Fibroblast of skin of left quadriceps (primary cell): Measurements from ENCODE around the gene UNC45A.
"Not testable (repeated sequence)": the region's sequence is repeated elsewhere in the genome, so short reads cannot be mapped to it uniquely, and the experiment has no call there.

Experiments
- DNase-seq, 2 experiments: peaks; one replicate each; pipeline ENCODE4 v3.0.0-alpha.2; 2013; ENCODE audit warnings: low read depth in 2 of 2

UNC45A gene

DNA sequence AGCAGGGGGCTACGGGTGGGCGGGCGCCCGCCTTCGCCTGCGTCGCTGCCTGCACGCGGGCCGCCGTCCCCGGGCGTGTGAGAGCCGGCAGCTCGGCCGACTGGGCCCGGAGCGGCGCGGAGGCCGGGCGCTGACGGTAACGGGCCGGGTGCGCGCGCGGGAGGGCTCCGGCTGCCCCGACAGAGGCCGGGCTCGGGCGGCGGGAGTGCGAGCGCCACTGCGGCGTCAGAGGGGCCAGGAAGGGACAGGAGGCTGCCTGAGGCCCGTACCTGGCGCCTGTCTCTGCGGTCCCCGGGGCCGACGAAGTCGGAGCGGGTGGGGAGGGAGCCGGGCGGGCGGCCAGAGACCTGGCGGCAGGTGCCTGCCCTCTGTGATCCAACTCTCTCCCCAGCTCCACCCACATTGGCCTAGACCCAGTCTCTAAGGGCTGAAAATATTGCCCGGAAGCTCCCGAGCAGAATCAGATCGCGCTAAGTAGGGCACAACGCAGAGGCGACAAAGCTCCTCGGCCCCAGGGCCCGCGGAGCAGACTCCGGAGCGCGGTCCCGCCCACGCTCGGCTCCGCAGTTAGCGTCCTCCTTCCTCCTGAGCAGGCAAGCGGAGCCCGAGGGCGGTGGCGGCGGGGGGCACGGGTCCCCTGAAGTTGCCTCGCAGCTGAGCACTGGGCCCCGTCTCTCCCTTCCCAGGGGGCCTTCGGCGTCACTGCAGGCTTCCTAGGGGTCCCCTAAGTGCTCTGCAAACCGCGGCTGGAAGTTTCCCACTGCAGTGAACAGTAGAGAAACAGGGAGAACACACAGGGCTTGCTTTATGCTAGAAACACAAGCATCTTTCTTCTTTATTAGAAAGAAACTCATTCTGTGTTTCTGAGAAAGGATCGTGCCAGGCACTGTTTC is 32.0 kb upstream of the UNC45A start, which contains the start of gene MAN2A2:
Gene MAN2A2, plus strand, starts transcription at position 463 of the 893 bp plus-strand sequence. CDS start 906 bp downstream, outside the sequence.
- DNase-seq: no peak

DNA sequence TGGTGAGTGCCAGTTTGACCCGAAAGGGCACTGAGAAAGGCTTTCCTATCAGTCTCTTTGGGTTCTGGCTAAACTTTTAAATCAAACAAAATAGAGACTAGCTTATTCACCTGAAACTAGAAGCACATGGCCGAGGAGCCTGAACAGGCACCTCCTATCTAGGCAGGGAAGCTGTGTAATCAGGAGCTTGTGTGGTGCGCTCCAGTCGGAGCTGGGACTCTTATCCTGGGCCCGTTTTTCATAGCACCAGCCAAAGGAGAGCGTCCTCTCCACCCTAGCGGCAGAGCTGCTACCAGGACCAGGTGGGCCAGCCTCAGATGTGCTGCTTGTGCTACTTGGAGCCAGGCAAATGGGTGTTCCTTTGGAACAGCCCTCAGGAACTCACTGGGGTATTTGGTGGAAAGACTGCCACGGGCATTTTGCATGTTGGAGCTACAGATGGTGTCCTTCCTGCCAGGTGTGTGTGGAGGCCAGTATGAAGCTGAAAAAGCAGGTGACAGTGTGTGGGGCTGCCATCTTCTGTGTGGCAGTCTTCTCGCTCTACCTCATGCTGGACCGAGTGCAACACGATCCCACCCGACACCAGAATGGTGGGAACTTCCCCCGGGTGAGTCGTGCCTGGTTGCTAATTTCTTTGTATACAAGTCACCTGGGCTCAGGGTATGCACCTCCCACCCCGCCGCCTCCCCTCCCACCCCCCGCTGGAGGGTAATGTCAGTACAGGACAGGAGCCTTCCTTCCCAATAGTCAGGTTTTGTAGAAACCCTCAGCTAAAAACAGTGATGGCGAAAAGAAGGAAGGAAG is 31.1 kb upstream of the UNC45A start:
- DNase-seq: no peak

GRCh38 chr15:90904746-90905145 is 30.3 kb upstream of the UNC45A start:
- no peak for DNase-seq

GRCh38 chr15:90905306-90906180 is 29.5 kb upstream of the UNC45A start:
- DNase-seq: no peak

- DNase-seq: no peak
These were observed 28.8 kb upstream of the UNC45A start for GRCh38 chr15:90906181-90906849.

DNA sequence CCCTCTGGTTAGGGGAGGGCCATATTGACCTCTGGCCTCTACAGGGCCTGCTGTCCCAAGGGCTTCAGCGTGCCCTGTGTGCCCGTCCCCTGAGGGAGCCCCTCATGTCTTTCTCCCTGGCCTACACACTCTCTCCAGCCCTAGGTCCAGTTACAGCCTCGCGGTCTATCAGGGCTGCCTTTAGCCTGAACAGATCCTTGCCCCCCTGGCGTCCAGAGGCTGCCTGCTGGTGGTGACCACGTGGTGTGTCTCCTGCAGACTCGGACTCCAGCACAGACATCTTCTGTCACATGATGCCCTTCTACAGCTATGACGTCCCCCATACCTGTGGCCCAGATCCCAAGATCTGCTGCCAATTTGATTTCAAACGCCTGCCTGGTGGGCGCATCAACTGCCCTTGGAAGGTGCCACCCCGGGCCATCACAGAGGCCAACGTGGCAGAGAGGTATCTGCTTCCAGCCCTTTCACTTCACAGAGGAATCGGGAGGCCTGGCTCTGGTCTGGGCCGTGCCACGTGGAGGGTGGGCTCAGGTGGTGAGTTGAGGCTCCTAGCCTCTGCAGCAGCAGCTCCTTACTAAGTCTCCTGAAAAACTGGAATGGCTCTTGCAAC is 27.9 kb upstream of the UNC45A start:
- DNase-seq: no peak

GRCh38 chr15:90907838-90908507 is 27.1 kb upstream of the UNC45A start:
- no peak for DNase-seq

GRCh38 chr15:90909449-90909848 is 25.6 kb upstream of the UNC45A start:
- DNase-seq: not testable (repeated sequence)

DNA sequence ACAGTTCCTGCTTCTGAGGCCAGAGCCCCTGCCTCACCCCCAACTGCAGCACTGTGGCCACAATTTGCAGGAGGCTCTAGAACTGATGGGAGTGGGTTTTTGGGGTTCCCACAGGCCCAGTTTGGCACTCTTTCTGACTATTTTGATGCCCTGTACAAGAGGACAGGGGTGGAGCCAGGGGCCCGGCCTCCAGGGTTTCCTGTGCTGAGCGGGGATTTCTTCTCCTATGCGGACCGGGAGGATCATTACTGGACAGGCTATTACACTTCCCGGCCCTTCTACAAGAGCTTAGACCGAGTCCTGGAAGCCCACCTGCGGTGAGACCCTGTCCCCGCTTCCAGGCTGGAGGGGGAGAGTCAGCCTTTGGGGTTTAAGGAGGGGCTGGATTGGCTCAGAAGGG is 25.1 kb upstream of the UNC45A start:
- DNase-seq: no peak

DNA sequence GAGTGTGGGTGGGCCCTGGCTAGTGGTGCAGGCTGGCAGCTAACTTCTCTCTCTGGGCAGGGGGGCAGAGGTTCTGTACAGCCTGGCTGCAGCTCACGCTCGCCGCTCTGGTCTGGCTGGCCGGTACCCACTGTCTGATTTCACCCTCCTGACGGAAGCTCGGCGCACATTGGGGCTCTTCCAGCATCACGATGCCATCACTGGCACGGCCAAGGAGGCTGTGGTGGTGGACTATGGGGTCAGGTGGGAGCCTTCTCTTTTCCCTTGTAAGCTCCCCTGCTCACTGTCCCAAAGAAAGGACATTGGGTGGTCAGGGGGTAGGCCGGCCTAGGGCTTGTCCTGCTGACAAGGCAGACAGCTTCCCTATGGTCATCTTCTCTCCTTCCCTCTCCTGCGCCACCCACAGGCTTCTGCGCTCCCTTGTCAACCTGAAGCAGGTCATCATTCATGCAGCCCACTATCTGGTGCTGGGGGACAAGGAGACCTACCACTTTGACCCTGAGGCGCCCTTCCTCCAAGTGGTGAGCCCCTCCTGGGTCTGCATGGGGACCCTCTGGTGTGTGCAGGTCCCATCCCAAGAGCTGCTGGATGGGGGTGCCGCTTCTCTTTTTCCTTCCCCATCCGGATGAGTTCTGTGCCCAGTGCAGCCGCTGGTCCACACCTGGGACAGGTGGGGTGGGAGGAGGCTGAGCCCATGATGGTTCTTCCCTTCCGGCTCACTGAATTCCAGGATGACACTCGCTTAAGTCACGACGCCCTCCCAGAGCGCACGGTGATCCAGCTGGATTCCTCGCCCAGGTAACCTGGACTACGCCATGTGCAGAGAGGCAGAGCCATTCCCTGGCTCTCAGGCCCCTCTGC is 24.4 kb upstream of the UNC45A start:
- no peak for DNase-seq

DNA sequence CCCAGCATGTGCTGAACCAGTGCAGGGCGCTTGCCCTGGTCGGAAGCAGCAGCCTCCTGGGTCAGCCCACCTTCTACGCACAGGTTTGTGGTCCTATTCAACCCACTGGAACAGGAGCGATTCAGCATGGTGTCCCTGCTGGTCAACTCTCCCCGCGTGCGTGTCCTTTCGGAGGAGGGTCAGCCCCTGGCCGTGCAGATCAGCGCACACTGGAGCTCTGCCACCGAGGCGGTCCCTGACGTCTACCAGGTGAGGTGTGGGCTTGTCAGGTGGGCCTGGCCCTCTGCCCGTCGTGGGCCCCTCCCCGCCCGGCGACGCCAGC is 23.8 kb upstream of the UNC45A start:
- no peak for DNase-seq

DNA sequence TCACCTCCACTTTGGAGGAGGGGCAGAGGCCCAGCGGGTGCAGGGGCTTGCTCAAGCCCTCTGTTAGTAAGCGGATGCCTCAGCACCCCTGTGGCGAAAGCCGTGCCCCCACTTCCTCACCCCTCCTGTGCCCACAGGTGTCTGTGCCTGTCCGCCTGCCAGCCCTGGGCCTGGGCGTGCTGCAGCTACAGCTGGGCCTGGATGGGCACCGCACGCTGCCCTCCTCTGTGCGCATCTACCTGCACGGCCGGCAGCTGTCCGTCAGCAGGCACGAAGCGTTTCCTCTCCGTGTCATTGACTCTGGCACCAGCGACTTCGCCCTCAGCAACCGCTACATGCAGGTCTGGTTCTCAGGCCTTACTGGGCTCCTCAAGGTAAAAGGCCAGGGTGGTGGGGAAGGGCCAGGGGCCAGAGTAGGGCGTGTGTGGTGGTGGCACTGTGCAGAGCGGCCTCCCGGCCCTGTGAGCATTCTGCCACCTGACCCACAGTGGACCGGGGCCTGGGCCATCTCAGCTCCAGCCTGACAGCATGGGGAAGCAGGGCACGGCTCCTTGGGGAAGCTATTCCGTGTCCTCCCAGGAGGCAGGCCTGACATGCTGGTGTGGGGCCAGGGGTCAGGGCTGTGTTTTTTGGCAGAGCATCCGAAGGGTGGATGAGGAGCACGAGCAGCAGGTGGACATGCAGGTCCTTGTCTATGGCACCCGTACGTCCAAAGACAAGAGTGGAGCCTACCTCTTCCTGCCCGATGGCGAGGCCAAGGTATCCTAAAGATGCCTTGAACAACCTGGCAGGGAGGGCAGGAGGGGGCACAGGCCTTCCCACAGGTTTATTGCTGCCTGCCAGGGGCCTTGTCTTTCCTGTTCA is 22.9 kb upstream of the UNC45A start:
- DNase-seq: no peak

DNA sequence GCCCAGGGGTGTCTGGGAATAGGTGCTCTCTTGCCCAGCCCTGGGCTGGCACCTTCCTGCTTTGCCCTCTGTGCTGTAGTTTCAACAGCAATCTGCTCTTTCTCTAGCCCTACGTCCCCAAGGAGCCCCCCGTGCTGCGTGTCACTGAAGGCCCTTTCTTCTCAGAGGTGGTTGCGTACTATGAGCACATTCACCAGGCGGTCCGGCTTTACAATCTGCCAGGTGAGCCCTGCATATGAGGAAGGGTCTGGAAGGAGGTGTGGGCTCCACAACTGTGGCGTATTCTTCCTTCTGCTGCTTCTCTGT is 22.4 kb upstream of the UNC45A start:
- no peak for DNase-seq

GRCh38 chr15:90913398-90913944 is 21.6 kb upstream of the UNC45A start:
- DNase-seq: no peak

GRCh38 chr15:90914305-90915080 is 20.6 kb upstream of the UNC45A start:
- no peak for DNase-seq

DNA sequence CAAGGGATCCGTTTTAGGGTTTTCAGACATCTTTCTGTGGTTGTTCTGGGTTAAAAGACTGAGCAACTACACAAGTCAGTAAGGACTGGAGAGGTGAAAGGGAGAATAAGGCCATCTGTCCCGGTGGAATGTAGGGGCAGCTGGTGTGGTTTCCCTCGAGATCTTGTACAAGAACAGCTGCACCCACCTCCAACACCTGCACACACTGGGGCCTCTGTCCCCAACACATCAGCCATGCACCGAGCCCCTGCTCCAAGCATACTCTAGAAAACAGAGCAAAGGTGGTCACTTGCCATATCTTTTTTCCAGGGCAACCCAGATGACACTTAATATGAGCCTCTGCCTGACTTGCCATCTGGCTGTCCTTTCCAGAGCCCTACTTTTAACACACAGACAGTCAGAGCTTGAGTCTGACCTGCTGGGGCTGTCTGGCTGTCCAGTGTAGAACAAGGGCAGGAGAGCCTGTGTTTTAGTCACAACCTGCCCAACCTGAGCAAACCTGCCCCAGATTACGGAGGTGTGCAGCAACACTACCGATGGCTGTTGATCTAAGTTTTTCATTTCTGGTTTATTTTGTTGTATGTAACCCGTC is 19.8 kb upstream of the UNC45A start:
- DNase-seq: no peak

DNA sequence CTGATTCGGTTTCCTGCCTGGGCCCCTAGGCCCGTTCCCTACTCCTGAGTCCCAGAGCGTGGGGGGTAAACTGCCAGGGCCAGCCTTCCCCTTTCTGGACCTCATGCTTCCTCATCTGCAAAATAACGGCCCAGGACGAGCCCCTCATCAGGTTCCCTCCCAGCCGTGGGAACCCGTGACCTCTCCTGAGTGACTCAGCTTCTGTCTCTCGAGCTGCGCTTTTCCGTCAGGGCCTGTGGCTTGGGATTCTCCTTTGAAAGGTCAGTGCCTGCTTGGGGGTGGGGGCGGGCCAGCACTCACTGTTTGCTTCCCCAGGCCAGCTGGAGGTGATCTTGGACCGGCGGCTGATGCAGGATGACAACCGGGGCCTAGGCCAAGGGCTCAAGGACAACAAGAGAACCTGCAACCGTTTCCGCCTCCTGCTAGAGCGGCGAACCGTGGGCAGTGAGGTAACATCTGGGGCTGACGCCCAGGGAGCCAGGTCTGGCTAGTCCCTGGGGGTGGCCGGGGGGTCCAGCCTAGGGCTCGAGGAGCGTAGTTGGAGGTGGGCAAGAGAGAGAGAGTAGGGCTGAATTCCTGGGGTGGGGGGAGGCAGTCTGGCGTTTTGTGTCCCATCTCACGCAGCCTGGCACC is 19.2 kb upstream of the UNC45A start:
- DNase-seq: no peak
